Glutamatergic neuron (in vitro differentiated cells): ENCODE measurements around the gene CD28. TPM values are rescaled to one million over a fixed set of nuclear protein-coding genes. Genes with fewer than 3 reads are reported as not detected.

Experiments
- DNase-seq: peaks from one replicate; pipeline ENCODE4 v3.0.0; 2022
- H3K27ac Mint-ChIP-seq: one replicate; pipeline ENCODE4 v1.8.0; 2020; ENCODE audit warnings: mild to moderate bottlenecking, mixed read lengths, inconsistent platforms; ENCODE audit not compliant: unreplicated experiment
- H3K27me3 Mint-ChIP-seq: one replicate; pipeline ENCODE4 v1.8.0; 2020; ENCODE audit warnings: mild to moderate bottlenecking, moderate library complexity, mixed read lengths, inconsistent platforms; ENCODE audit not compliant: unreplicated experiment
- H3K36me3 Mint-ChIP-seq: one replicate; pipeline ENCODE4 v1.8.0; 2020; ENCODE audit warnings: mild to moderate bottlenecking, mixed read lengths, inconsistent platforms; ENCODE audit not compliant: unreplicated experiment
- H3K4me1 Mint-ChIP-seq: one replicate; pipeline ENCODE4 v1.8.0; 2020; ENCODE audit warnings: mild to moderate bottlenecking, low read depth, mixed read lengths, inconsistent platforms; ENCODE audit not compliant: unreplicated experiment
- H3K4me3 Mint-ChIP-seq: one replicate; pipeline ENCODE4 v1.8.0; 2020; ENCODE audit warnings: mild to moderate bottlenecking, mixed read lengths, inconsistent platforms; ENCODE audit not compliant: unreplicated experiment
- H3K9me3 Mint-ChIP-seq: one replicate; pipeline ENCODE4 v1.8.0; 2020; ENCODE audit warnings: mild to moderate bottlenecking, moderate library complexity, mixed read lengths, inconsistent platforms; ENCODE audit not compliant: unreplicated experiment
- CTCF ChIP-seq: fragments of 200-600 bp; sonication (generic); IDR thresholded peaks from one replicate; pipeline ENCODE4 v1.5.0; 2021; ENCODE audit not compliant: partially characterized antibody, unreplicated experiment
- total RNA-seq: library from RNA; stranded (reverse); fragmentation: NEBNext Ultra II Directional; extraction: Animal tissue kit (Norgen Biotek cat#: 25700); gene quantifications from one replicate; pipeline ENCODE4 v1.2.1, GENCODE V29; 2021; ENCODE audit not compliant: unreplicated experiment

CD28 gene
- total RNA-seq, 1 donor from 2014 or later = not detected

- DNase-seq = no peak
- H3K9me3 Mint-ChIP-seq = no peaks in the 10 kb centered on the region
- no peak overlapping the region for H3K4me3 Mint-ChIP-seq
- H3K27me3 Mint-ChIP-seq = no peaks in the 10 kb centered on the region
- TF ChIP-seq CTCF = no peak
- H3K36me3 Mint-ChIP-seq = no peaks in the 10 kb centered on the region
- no peak overlapping the region for H3K27ac Mint-ChIP-seq
- no peaks in the 10 kb centered on the region for H3K4me1 Mint-ChIP-seq
Measured at GRCh38 chr2:203748331-203749126, 42.1 kb downstream of the CD28 start.

GRCh38 chr2:203750346-203751068 is 44.1 kb downstream of the CD28 start:
- DNase-seq = no peak
- H3K27ac Mint-ChIP-seq = no peak overlapping the region
- H3K36me3 Mint-ChIP-seq = peaks cover 5% of the 10 kb centered on the region
- H3K27me3 Mint-ChIP-seq = peaks cover 2% of the 10 kb centered on the region
- no peak for TF ChIP-seq CTCF
- H3K9me3 Mint-ChIP-seq = peaks cover 2% of the 10 kb centered on the region
- no peaks in the 10 kb centered on the region for H3K4me1 Mint-ChIP-seq
- H3K4me3 Mint-ChIP-seq = no peak overlapping the region

- H3K36me3 Mint-ChIP-seq = peaks cover 5% of the 10 kb centered on the region
- no peak overlapping the region for H3K4me3 Mint-ChIP-seq
- no peak for DNase-seq
- peaks cover 2% of the 10 kb centered on the region for H3K27me3 Mint-ChIP-seq
- TF ChIP-seq CTCF = no peak
- no peak overlapping the region for H3K27ac Mint-ChIP-seq
- peaks cover 6% of the 10 kb centered on the region for H3K9me3 Mint-ChIP-seq
- no peaks in the 10 kb centered on the region for H3K4me1 Mint-ChIP-seq
Measured at GRCh38 chr2:203751685-203752271, 45.3 kb downstream of the CD28 start.

GRCh38 chr2:203756161-203756560 is 49.7 kb downstream of the CD28 start:
- peaks cover 8% of the 10 kb centered on the region for H3K36me3 Mint-ChIP-seq

More at GRCh38 chr2:203756161-203756560, 49.7 kb downstream of the CD28 start:
- no peak overlapping the region for H3K4me3 Mint-ChIP-seq
- peaks cover 2% of the 10 kb centered on the region for H3K27me3 Mint-ChIP-seq
- TF ChIP-seq CTCF = no peak
- peaks cover 3% of the 10 kb centered on the region for H3K4me1 Mint-ChIP-seq
- H3K9me3 Mint-ChIP-seq = peaks cover 9% of the 10 kb centered on the region
- DNase-seq = no peak
- no peak overlapping the region for H3K27ac Mint-ChIP-seq
